CD4-positive, alpha-beta T cell treated with Interferon alpha-2 for 1 hour (primary cell): ENCODE data around the gene APOL6.
"Not testable (repeated sequence)": the region's sequence is repeated elsewhere in the genome, so short reads cannot be mapped to it uniquely, and the experiment has no call there.

Source experiments
- DNase-seq, 2 donors: peaks; one replicate each; pipeline ENCODE4 v3.0.0-alpha.2; 2020 to 2022

Gene APOL6

DNA sequence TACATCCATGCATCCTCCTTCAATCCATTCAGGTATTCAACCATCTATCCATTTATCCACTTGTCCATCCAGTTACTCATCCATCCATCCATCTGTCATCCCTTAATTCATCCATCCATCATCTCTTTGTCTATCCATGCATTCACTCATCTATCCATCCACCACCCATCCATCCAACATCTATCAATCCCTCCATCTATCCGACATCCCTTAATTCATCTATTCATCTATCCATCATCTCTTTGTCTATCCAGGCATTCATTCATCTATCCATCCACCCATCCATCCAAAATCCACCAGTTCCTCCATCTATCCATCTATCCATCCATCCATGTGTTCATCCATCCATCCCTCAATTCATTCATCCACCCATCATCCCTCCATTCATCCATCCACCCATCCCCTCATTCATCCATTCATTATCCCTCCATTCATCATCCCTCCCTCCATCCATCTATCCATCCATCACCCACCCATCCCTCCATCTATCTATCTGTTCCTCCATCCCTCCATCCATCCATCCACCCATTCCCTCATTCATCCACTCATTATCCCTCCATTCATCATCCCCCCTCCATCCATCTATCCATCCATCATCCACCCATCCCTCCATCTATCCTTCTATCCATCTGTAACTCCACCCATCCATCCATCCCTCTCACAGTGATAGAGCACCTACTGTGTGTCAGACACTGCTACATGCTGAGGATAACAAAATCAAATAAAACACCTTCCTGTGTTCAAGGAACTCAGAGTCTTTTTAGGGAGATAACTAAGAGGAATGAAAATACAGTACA is 29.6 kb upstream of the APOL6 start:
- DNase-seq = no peak

- DNase-seq = no peak
Observed at GRCh38 chr22:35619336-35620094, 28.7 kb upstream of the APOL6 start.

GRCh38 chr22:35620624-35621251 is 27.5 kb upstream of the APOL6 start:
- no peak for DNase-seq

DNA sequence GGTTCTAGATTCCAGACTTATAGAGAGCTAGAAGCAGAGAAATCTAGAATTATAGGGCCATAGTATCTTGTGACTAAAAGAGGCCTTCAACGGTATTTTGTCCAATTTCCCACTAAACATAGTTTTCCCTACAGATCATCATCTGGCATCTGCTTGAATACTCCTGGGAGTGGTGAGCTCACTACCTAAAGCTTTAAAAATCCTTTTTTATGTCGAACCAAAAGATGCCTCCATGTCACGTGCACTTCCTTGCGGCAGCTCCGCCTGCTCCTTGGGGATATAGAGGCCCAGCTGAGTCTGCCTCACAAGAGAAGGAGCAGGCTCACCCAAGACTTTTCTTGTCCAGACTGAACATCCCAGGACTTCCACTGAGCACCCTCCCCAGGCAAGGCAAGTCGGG is 26.8 kb upstream of the APOL6 start:
- no peak for DNase-seq

DNA sequence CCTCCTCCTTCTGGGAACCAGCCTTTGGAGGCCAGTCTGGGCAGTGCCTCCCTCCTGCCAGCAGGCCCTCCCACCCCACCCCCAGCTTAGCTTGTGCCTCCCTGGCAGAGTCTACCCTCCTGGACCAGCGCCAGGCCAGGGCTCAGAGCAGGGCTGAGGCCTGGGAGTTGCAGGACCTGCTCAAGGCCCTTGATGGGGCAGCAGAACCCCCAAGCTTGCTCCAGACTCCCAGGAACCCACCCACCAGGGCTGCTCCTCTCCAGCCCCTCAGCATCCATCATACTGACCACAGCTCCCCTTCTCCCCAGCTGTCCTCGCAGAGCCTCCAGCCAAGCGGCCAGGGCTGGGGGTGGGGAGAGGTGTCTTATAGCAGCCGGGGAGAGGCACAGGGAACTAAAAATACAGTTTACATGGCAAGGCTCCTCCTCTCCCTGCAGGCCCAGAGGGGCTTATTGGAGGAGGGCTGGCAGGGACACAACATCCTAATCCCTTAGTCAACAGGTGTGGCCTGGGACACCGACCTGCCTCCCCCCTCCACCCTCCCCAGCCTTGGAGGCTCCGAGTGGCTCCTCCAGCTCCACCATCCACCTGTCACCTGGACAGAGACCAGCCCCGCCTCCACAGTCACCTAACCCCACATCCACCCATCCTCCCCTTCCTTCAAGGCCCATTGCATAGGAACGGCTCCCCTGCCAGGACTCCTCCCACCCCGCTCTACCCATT is 25.9 kb upstream of the APOL6 start:
- no peak for DNase-seq

GRCh38 chr22:35623885-35624284 is 24.4 kb upstream of the APOL6 start:
- DNase-seq = not testable (repeated sequence)

- no peak for DNase-seq
Observed at GRCh38 chr22:35624547-35624946, 23.7 kb upstream of the APOL6 start.

GRCh38 chr22:35625763-35626432 is 22.3 kb upstream of the APOL6 start:
- no peak for DNase-seq

GRCh38 chr22:35627267-35628041 is 20.8 kb upstream of the APOL6 start:
- peak; percentile 39 to 59 for DNase-seq

DNA sequence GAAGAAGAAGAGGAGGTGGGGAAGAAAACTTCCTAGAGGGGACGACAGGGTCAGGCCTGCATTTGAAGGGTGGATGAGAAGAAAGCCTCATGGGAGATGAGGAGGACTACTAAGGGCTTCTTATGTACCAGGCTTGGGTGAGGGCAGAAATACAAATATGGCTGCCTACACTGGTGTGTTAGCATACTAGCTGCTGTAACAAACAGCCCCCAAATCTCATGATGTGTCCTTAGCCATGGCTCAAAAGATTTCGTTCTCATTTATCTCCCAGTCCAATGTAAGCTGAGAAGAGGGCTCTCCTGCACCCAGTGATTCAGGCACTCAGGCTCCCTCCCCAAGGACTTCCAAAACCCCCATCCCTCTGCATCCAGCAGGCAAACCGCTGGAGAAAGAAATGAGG is 19.5 kb upstream of the APOL6 start:
- no peak for DNase-seq

GRCh38 chr22:35629406-35630216 is 18.6 kb upstream of the APOL6 start:
- peak; percentile 40 to 53 for DNase-seq

- DNase-seq = no peak
Observed at GRCh38 chr22:35630387-35630793, 17.9 kb upstream of the APOL6 start.

- DNase-seq = no peak
Observed at GRCh38 chr22:35630891-35631290, 17.4 kb upstream of the APOL6 start.

GRCh38 chr22:35631597-35631996 is 16.6 kb upstream of the APOL6 start:
- peak; percentile 27 to 41 for DNase-seq

GRCh38 chr22:35632935-35633334 is 15.3 kb upstream of the APOL6 start:
- no peak for DNase-seq

GRCh38 chr22:35633520-35633919 is 14.7 kb upstream of the APOL6 start:
- DNase-seq = no peak

DNA sequence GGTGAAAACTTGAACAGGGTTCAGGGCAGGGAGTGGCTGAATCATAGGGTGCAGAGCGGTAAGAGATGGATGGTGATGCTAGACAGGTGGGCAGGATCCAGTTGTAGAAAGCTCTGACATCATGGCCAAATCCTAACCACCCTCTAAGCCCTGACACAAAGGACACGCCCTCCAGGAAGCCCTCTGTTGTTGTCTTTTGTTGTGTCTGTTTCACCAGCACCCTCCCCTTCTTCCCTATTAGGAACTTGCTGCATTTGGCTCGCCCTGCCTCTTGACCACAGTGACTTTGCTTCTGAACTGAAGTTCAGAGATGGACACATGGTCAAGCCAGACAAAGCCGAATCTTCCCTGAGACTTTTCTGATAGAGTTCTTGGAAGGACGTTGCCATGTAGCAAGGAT is 14.2 kb upstream of the APOL6 start:
- no peak for DNase-seq

- DNase-seq = no peak
Observed at GRCh38 chr22:35634943-35635540, 13.2 kb upstream of the APOL6 start.

DNA sequence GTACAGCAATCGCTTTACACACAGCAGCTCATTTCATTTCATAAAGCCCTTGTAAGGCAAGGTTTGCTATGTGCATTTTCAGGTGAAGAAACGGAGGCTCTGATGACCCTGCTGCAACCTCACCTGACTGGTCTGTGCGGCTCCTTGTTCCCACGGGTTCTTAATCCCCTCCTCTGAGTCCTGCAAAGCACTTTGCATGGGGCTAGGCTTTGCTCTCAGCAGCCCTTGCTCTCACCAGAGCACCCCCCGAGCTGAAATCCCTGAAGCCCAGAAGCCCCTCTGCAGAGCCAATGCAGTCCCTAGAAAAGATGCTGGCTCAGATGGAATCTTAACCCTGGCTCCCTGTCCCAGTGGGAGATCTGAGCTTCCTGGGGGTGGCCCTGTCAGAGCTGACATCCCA is 11.0 kb upstream of the APOL6 start:
- DNase-seq = no peak

DNA sequence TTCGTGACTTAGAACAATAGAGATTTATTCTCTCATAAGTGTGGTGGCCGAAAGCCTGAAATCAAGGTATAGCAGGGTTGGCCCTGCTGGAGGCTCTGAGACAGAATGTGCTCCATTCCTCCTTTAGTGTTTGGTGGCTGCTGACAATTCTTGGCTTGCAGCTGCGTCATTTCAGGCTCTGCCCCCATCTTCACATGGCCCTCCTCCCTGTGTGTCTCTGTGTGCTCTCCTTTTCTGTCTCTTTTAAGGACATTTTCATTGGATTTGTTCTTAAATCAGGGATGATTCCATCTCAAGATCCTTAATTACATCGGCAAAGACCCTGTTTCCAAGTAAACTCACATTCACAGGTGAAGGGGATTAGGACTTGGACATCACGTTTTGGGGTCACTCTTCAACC is 10.2 kb upstream of the APOL6 start:
- DNase-seq = no peak
